Esophagus muscularis mucosa (tissue), 4 donors: ENCODE data around the gene STKLD1. TPM values are rescaled to one million over a fixed set of nuclear protein-coding genes. Genes with fewer than 3 reads are reported as not detected.

Experiments
- DNase-seq: peaks from one replicate; pipeline ENCODE4 v3.0.0-alpha.2; 2017; ENCODE audit errors: extremely low spot score
- H3K27ac ChIP-seq, 4 donors: fragments of 200-600 bp; sonication (generic); replicated peaks in 1 of 4; 1 replicate in 3 of 4; 2 replicates in 1 of 4; pipeline ENCODE4 v1.5.1; 2016 to 2019; ENCODE audit warnings: mild to moderate bottlenecking in 1 of 4
- H3K27me3 ChIP-seq, 4 donors: fragments of 200-600 bp; sonication (generic); one replicate each; pipeline versions ENCODE4 v1.5.1 to v1.6.0; 2016 to 2019
- H3K36me3 ChIP-seq, 4 donors: fragments of 200-600 bp; sonication (generic); one replicate each; pipeline ENCODE4 v1.5.1; 2016 to 2019
- H3K4me1 ChIP-seq, 4 donors: fragments of 200-600 bp; sonication (generic); one replicate each; pipeline ENCODE4 v1.5.1; 2016 to 2019
- H3K4me3 ChIP-seq, 4 donors: fragments of 200-600 bp; sonication (generic); 1 replicate in 2 of 4; 2 replicates in 2 of 4; pipeline ENCODE4 v1.5.1; 2016 to 2019; ENCODE audit warnings: mild to moderate bottlenecking in 4 of 4, moderate library complexity in 1 of 4
- H3K9me3 ChIP-seq, 4 donors: fragments of 200-600 bp; sonication (generic); 1 replicate in 3 of 4; 2 replicates in 1 of 4; pipeline ENCODE4 v1.5.1; 2016 to 2019
- CTCF ChIP-seq, 3 experiments: fragments of 200-600 bp in 2 of 3; fragments of 450-650 bp in 1 of 3; sonication (generic) in 2 of 3; IDR thresholded peaks; one replicate each; pipeline ENCODE4 v1.5.1; 2017 to 2019; ENCODE audit warnings: antibody characterized with exemption in 3 of 3, mild to moderate bottlenecking in 2 of 3, moderate library complexity in 1 of 3
- EP300 ChIP-seq: sonication (generic); formaldehyde crosslinking; IDR thresholded peaks from one replicate; pipeline ENCODE4 v1.6.1; 2017; ENCODE audit warnings: antibody characterized with exemption
- POLR2A ChIP-seq: fragments of 450-650 bp; IDR thresholded peaks from one replicate; pipeline ENCODE4 v1.6.1; 2017; ENCODE audit warnings: antibody characterized with exemption, moderate library complexity, mild to moderate bottlenecking, low read depth
- POLR2AphosphoS5 ChIP-seq, 2 donors: sonication (generic); formaldehyde crosslinking; IDR thresholded peaks; one replicate each; pipeline ENCODE4 v1.6.1; 2017; ENCODE audit warnings: antibody characterized with exemption in 2 of 2
- WGBS: methylation state at CpG from one replicate; pipeline ENCODE4 v1.1.5; 2018; 5-methylcytosine and 5-hydroxymethylcytosine counted together
- intact Hi-C: fragments of 100-400 bp; cut with DNase I; formaldehyde crosslinking; loops from one replicate; pipeline ENCODE4 v1.15.1; 2023
- total RNA-seq, 4 donors: library from RNA; depleted of rRNA; stranded (reverse); fragments of >200 nt; gene quantifications; one replicate each; pipeline versions ENCODE4 v1.1.0 to v1.2.1, GENCODE V29; 2016

STKLD1 gene
- total RNA-seq, 4 donors from 2014 or later = 0.26 to 2.1 (median 1.0) TPM; not detected in 1

- WGBS = 46% methylated on average over 2 of the region's 3 CpGs
- Histone ChIP-seq H3K4me3 (no peak overlapping the region), H3K27ac (no peak overlapping the region), H3K36me3 (peaks cover 32 to 70% (median 60%) of the 10 kb centered on the region in 4 donors), H3K9me3 (no peaks in the 10 kb centered on the region), H3K27me3 (no peaks in the 10 kb centered on the region), H3K4me1 (peaks cover 8 to 28% (median 27%) of the 10 kb centered on the region in 4 donors)
- TF ChIP-seq EP300 = no peak
- no peak for TF ChIP-seq POLR2AphosphoS5 (IDR thresholded peaks at IDR 0.05)
- TF ChIP-seq POLR2A = no peak
- no peak for TF ChIP-seq CTCF (IDR thresholded peaks at IDR 0.05)
- intact Hi-C loops = no loop called here
- DNase-seq = no peak
These were observed 35.9 kb upstream of the STKLD1 start for GRCh38 chr9:133340256-133340655.

GRCh38 chr9:133340916-133341315 lies 35.2 kb upstream of the STKLD1 start:
- Histone ChIP-seq H3K9me3 (no peaks in the 10 kb centered on the region), H3K36me3 (peaks cover 37 to 77% (median 66%) of the 10 kb centered on the region in 4 donors), H3K4me1 (peaks cover 7 to 32% (median 30%) of the 10 kb centered on the region in 4 donors), H3K4me3 (no peak overlapping the region), H3K27me3 (no peaks in the 10 kb centered on the region), H3K27ac (peak overlapping the region in 2 of 4 donors; percentile 19 to 43)
- intact Hi-C loops = no loop called here
- WGBS = 69% methylated on average over 9 of the region's 13 CpGs
- TF ChIP-seq EP300 (no peak), POLR2AphosphoS5 (IDR thresholded peaks at IDR 0.05) (no peak), POLR2A (no peak), CTCF (IDR thresholded peaks at IDR 0.05) (no peak)
- no peak for DNase-seq

- intact Hi-C loops = no loop called here
- no peak for TF ChIP-seq EP300
- no peak for TF ChIP-seq POLR2AphosphoS5 (IDR thresholded peaks at IDR 0.05)
- TF ChIP-seq POLR2A = no peak
- no peak for TF ChIP-seq CTCF (IDR thresholded peaks at IDR 0.05)
- H3K4me3 ChIP-seq = no peak overlapping the region
- no peaks in the 10 kb centered on the region for H3K27me3 ChIP-seq
- peak overlapping the region in 2 of 4 donors; percentile 19 to 43 for H3K27ac ChIP-seq
- WGBS = 74% methylated on average over 10 of the region's 15 CpGs
- no peaks in the 10 kb centered on the region for H3K9me3 ChIP-seq
- DNase-seq = no peak
- peaks cover 37 to 79% (median 70%) of the 10 kb centered on the region in 4 donors for H3K36me3 ChIP-seq
- H3K4me1 ChIP-seq = peaks cover 10 to 35% (median 33%) of the 10 kb centered on the region in 4 donors
These were observed 34.6 kb upstream of the STKLD1 start for GRCh38 chr9:133341369-133342068.

GRCh38 chr9:133342069-133342406 lies 34.1 kb upstream of the STKLD1 start:
- Histone ChIP-seq H3K9me3 (no peaks in the 10 kb centered on the region), H3K36me3 (peaks cover 37 to 79% (median 70%) of the 10 kb centered on the region in 4 donors), H3K4me1 (peaks cover 10 to 35% (median 33%) of the 10 kb centered on the region in 4 donors), H3K4me3 (no peak overlapping the region), H3K27ac (peak overlapping the region in 1 of 4 donors; percentile 30), H3K27me3 (no peaks in the 10 kb centered on the region)
- TF ChIP-seq EP300 (no peak), POLR2AphosphoS5 (IDR thresholded peaks at IDR 0.05) (no peak), CTCF (IDR thresholded peaks at IDR 0.05) (no peak), POLR2A (no peak)
- intact Hi-C loops = no loop called here
- DNase-seq = no peak
- WGBS = 86% methylated on average over 6 of the region's 12 CpGs
